ENCODE measurements around the gene ARHGAP27.

Gene ARHGAP27

GRCh38 chr17:45423304-45423974, 9.2 kb downstream of the ARHGAP27 start:
- in situ Hi-C loops (cut with HindIII; ENCODE audit: low pct_unique_long_range_greater_than_20kb, low sequenced_read_pairs) = no loop called here
- DNase-seq (ENCODE audit: low read depth in 1 of 2, low spot score in 1 of 2) = no peak
- no peak for TF ChIP-seq JUND (IDR thresholded peaks at IDR 0.05; ENCODE audit: low read depth)

- in situ Hi-C loops (cut with HindIII; ENCODE audit: low pct_unique_long_range_greater_than_20kb, low sequenced_read_pairs) = no loop called here
- DNase-seq (ENCODE audit: low read depth in 1 of 2, low spot score in 1 of 2) = peak; percentile 34 to 78
- no peak for TF ChIP-seq JUND (IDR thresholded peaks at IDR 0.05; ENCODE audit: low read depth)
Measured at GRCh38 chr17:45414990-45415881, 17.4 kb downstream of the ARHGAP27 start.

- DNase-seq (ENCODE audit: low read depth in 1 of 2, low spot score in 1 of 2) = no peak
- in situ Hi-C loops (cut with HindIII; ENCODE audit: low pct_unique_long_range_greater_than_20kb, low sequenced_read_pairs) = no loop called here
- TF ChIP-seq JUND (IDR thresholded peaks at IDR 0.05; ENCODE audit: low read depth) = no peak
Measured at GRCh38 chr17:45413498-45413923, 19.2 kb downstream of the ARHGAP27 start.

GRCh38 chr17:45411348-45412105, 21.1 kb downstream of the ARHGAP27 start:
- no peak for TF ChIP-seq JUND (IDR thresholded peaks at IDR 0.05; ENCODE audit: low read depth)

GRCh38 chr17:45410144-45411091, 22.3 kb downstream of the ARHGAP27 start:
- no peak for DNase-seq (ENCODE audit: low read depth in 1 of 2, low spot score in 1 of 2)

More at GRCh38 chr17:45411348-45412105, 21.1 kb downstream of the ARHGAP27 start:
- DNase-seq (ENCODE audit: low read depth in 1 of 2, low spot score in 1 of 2) = peak in 1 of 2 experiments; percentile 44
- in situ Hi-C loops (cut with HindIII; ENCODE audit: low pct_unique_long_range_greater_than_20kb, low sequenced_read_pairs) = no loop called here

GRCh38 chr17:45409659-45410076, 23.0 kb downstream of the ARHGAP27 start:
- no peak for DNase-seq (ENCODE audit: low read depth in 1 of 2, low spot score in 1 of 2)
- no peak for TF ChIP-seq JUND (IDR thresholded peaks at IDR 0.05; ENCODE audit: low read depth)
- in situ Hi-C loops (cut with HindIII; ENCODE audit: low pct_unique_long_range_greater_than_20kb, low sequenced_read_pairs) = no loop called here

More at GRCh38 chr17:45410144-45411091, 22.3 kb downstream of the ARHGAP27 start:
- TF ChIP-seq JUND (IDR thresholded peaks at IDR 0.05; ENCODE audit: low read depth) = no peak
- in situ Hi-C loops (cut with HindIII; ENCODE audit: low pct_unique_long_range_greater_than_20kb, low sequenced_read_pairs) = no loop called here

GRCh38 chr17:45408611-45409421, 23.9 kb downstream of the ARHGAP27 start:
- DNase-seq (ENCODE audit: low read depth in 1 of 2, low spot score in 1 of 2) = peak in 1 of 2 experiments; percentile 77
- no peak for TF ChIP-seq JUND (IDR thresholded peaks at IDR 0.05; ENCODE audit: low read depth)
- in situ Hi-C loops (cut with HindIII; ENCODE audit: low pct_unique_long_range_greater_than_20kb, low sequenced_read_pairs) = no loop called here

- no peak for DNase-seq (ENCODE audit: low read depth in 1 of 2, low spot score in 1 of 2)
- in situ Hi-C loops (cut with HindIII; ENCODE audit: low pct_unique_long_range_greater_than_20kb, low sequenced_read_pairs) = no loop called here
- TF ChIP-seq JUND (IDR thresholded peaks at IDR 0.05; ENCODE audit: low read depth) = no peak
Measured at GRCh38 chr17:45406107-45406506, 26.6 kb downstream of the ARHGAP27 start.

GRCh38 chr17:45405250-45406086, 27.2 kb downstream of the ARHGAP27 start:
- in situ Hi-C loops (cut with HindIII; ENCODE audit: low pct_unique_long_range_greater_than_20kb, low sequenced_read_pairs) = no loop called here
- TF ChIP-seq JUND (IDR thresholded peaks at IDR 0.05; ENCODE audit: low read depth) = no peak
- DNase-seq (ENCODE audit: low read depth in 1 of 2, low spot score in 1 of 2) = no peak

- DNase-seq (ENCODE audit: low read depth in 1 of 2, low spot score in 1 of 2) = no peak
- in situ Hi-C loops (cut with HindIII; ENCODE audit: low pct_unique_long_range_greater_than_20kb, low sequenced_read_pairs) = no loop called here
- TF ChIP-seq JUND (IDR thresholded peaks at IDR 0.05; ENCODE audit: low read depth) = no peak
Measured at GRCh38 chr17:45404870-45405249, 27.8 kb downstream of the ARHGAP27 start.
